Right atrium auricular region (tissue), 2 donors: ENCODE results near the gene COL11A2. TPM values are rescaled to one million over a fixed set of nuclear protein-coding genes. Genes with fewer than 3 reads are reported as not detected.
A peak's percentile ranks its signal among the peaks of the same experiment; 100 is the strongest.
"Not testable (repeated sequence)": the region's sequence is repeated elsewhere in the genome, so short reads cannot be mapped to it uniquely, and the experiment has no call there.

Source experiments
- DNase-seq: peaks from one replicate; pipeline ENCODE4 v3.0.0-alpha.2; 2019; ENCODE audit warnings: low spot score
- H3K27ac ChIP-seq, 2 donors: fragments of 200-600 bp; sonication (generic); 1 replicate in 1 of 2; 2 replicates in 1 of 2; pipeline ENCODE4 v1.5.1; 2016 to 2019
- H3K27me3 ChIP-seq, 2 donors: fragments of 200-600 bp; sonication (generic); one replicate each; pipeline versions ENCODE4 v1.5.1 to v1.6.0; 2017 to 2019
- H3K36me3 ChIP-seq: fragments of 200-600 bp; sonication (generic); one replicate; pipeline ENCODE4 v1.5.1; 2016
- H3K4me1 ChIP-seq, 2 donors: fragments of 200-600 bp; sonication (generic); one replicate each; pipeline versions ENCODE4 v1.5.1 to v1.6.0; 2017 to 2019
- H3K4me3 ChIP-seq, 2 donors: fragments of 200-600 bp; sonication (generic); 1 replicate in 1 of 2; 2 replicates in 1 of 2; pipeline ENCODE4 v1.5.1; 2017 to 2019; ENCODE audit warnings: mild to moderate bottlenecking in 1 of 2, moderate library complexity in 1 of 2
- H3K9me3 ChIP-seq, 2 donors: fragments of 200-600 bp; sonication (generic); one replicate each; pipeline ENCODE4 v1.5.1; 2019
- total RNA-seq, 2 donors: library from RNA; depleted of rRNA; stranded (reverse); fragments of >200 nt; gene quantifications; one replicate each; pipeline ENCODE4 v1.1.0, GENCODE V29; 2016
- TF ChIP-seq, protein P1 (sequence below), 2 donors: fragments of 200-600 bp; sonication (generic); IDR thresholded peaks; one replicate each; pipeline ENCODE4 v1.5.1; 2019; ENCODE audit warnings: antibody characterized with exemption in 2 of 2

COL11A2 gene
- 1 to 10 TPM in 1 of 2 donors, under 1 TPM in 1; 0.63 to 1.5 TPM for total RNA-seq

GRCh38 chr6:33192105-33192646 is at the start of gene COL11A2:
Gene COL11A2 (minus strand): TSS chr6:33192467. CDS start chr6:33192240, 227 bp downstream.
- peak within 1 kb of the TSS; percentile 18 to 49 for H3K4me3 ChIP-seq
- peak within 1 kb of the TSS; percentile 25 to 31 for H3K27ac ChIP-seq
- H3K4me1 ChIP-seq, result peaks cover 0 to 26% of the 10 kb centered on the region in 2 donors
- peaks cover 26% of the 10 kb centered on the region for H3K36me3 ChIP-seq
- no peaks in the 10 kb centered on the region for H3K27me3 ChIP-seq
- TF ChIP-seq, protein P1, sequence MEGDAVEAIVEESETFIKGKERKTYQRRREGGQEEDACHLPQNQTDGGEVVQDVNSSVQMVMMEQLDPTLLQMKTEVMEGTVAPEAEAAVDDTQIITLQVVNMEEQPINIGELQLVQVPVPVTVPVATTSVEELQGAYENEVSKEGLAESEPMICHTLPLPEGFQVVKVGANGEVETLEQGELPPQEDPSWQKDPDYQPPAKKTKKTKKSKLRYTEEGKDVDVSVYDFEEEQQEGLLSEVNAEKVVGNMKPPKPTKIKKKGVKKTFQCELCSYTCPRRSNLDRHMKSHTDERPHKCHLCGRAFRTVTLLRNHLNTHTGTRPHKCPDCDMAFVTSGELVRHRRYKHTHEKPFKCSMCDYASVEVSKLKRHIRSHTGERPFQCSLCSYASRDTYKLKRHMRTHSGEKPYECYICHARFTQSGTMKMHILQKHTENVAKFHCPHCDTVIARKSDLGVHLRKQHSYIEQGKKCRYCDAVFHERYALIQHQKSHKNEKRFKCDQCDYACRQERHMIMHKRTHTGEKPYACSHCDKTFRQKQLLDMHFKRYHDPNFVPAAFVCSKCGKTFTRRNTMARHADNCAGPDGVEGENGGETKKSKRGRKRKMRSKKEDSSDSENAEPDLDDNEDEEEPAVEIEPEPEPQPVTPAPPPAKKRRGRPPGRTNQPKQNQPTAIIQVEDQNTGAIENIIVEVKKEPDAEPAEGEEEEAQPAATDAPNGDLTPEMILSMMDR (IDR thresholded peaks at IDR 0.05), result no peak
- H3K9me3 ChIP-seq, result no peaks in the 10 kb centered on the region
- no peak for DNase-seq

GRCh38 chr6:33241968-33242367 is 49.7 kb upstream of the COL11A2 start:
- TF ChIP-seq, protein P1 (IDR thresholded peaks at IDR 0.05), result no peak
- Histone ChIP-seq H3K27me3 (no peaks in the 10 kb centered on the region), H3K4me1 (no peaks in the 10 kb centered on the region), H3K36me3 (no peaks in the 10 kb centered on the region), H3K27ac (no peak overlapping the region), H3K9me3 (no peaks in the 10 kb centered on the region), H3K4me3 (no peak overlapping the region)
- DNase-seq, result no peak

GRCh38 chr6:33237741-33238140 is 45.5 kb upstream of the COL11A2 start:
- Histone ChIP-seq H3K4me3 (no peak overlapping the region), H3K36me3 (no peaks in the 10 kb centered on the region), H3K27ac (no peak overlapping the region), H3K27me3 (no peaks in the 10 kb centered on the region), H3K9me3 (no peaks in the 10 kb centered on the region), H3K4me1 (no peaks in the 10 kb centered on the region)
- DNase-seq, result no peak
- TF ChIP-seq, protein P1 (IDR thresholded peaks at IDR 0.05), result no peak

DNA sequence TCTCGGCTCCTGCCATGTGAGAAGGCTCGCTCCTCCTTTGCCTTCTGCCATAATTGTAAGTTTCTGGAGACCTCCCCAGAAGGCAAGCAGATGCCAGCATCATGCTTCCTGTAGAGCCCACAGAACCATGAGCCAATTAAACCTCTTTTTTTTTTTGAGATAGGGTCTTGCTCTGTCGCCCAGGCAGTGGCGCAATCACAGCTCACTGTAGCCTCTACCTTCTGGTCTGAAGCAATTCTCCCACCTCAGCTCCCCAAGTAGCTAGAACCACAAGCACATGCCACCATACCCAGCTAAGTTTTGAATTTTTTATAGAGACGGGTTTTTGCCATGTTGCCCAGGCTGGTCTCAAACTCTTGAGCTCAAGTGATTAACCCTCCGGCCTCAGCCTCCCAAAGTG is 44.6 kb upstream of the COL11A2 start:
- DNase-seq, result no peak
- Histone ChIP-seq H3K27ac (no peak overlapping the region), H3K4me3 (no peak overlapping the region), H3K36me3 (no peaks in the 10 kb centered on the region), H3K4me1 (no peaks in the 10 kb centered on the region), H3K27me3 (no peaks in the 10 kb centered on the region), H3K9me3 (no peaks in the 10 kb centered on the region)
- TF ChIP-seq, protein P1 (IDR thresholded peaks at IDR 0.05), result no peak

DNA sequence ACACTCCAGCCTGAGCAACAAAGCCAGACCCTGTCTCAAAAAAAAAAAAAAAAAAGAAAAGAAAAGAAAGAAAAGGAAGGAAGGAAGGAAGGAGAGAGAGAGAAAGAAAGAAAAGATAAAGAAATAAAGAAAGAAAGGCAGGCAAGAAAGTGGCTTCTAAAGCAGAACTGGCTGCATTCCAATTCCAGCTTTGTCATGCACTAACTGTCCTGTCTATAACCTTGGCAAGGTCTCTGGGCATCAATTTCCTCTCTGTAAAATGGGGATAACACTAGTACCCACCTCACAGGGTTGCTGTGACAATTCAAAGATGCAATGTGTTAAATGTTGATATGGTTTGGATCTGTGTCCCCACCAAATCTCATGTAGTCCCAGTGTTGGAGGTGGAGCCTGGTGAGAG is 44.1 kb upstream of the COL11A2 start:
- Histone ChIP-seq H3K4me3 (no peak overlapping the region), H3K27ac (no peak overlapping the region), H3K27me3 (no peaks in the 10 kb centered on the region), H3K36me3 (no peaks in the 10 kb centered on the region), H3K9me3 (no peaks in the 10 kb centered on the region), H3K4me1 (no peaks in the 10 kb centered on the region)
- no peak for DNase-seq
- TF ChIP-seq, protein P1 (IDR thresholded peaks at IDR 0.05), result no peak

DNA sequence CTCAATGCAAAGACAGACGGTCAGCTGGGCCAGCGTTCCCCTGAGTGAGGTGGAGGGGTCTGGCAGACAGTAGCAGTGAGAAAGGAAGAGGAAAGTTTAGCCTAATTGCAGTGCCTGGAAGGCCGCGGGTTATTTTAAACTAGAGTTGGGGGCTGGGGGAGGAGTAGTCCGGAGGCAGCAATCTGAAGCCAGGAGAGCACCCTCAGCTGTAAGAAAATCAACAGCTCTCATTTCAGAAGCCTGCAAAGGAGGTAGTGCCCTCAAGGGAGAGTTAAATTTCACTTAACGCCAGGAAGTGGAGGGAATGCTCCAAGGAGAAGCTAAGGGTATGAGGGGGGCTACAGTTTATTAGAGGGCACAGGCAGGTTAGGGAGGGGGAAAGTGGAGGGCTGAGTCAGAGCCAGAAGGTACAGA is 43.0 kb upstream of the COL11A2 start:
- Histone ChIP-seq H3K27ac (no peak overlapping the region), H3K36me3 (no peaks in the 10 kb centered on the region), H3K27me3 (no peaks in the 10 kb centered on the region), H3K9me3 (no peaks in the 10 kb centered on the region), H3K4me1 (no peaks in the 10 kb centered on the region), H3K4me3 (no peak overlapping the region)
- TF ChIP-seq, protein P1 (IDR thresholded peaks at IDR 0.05), result no peak
- no peak for DNase-seq

DNA sequence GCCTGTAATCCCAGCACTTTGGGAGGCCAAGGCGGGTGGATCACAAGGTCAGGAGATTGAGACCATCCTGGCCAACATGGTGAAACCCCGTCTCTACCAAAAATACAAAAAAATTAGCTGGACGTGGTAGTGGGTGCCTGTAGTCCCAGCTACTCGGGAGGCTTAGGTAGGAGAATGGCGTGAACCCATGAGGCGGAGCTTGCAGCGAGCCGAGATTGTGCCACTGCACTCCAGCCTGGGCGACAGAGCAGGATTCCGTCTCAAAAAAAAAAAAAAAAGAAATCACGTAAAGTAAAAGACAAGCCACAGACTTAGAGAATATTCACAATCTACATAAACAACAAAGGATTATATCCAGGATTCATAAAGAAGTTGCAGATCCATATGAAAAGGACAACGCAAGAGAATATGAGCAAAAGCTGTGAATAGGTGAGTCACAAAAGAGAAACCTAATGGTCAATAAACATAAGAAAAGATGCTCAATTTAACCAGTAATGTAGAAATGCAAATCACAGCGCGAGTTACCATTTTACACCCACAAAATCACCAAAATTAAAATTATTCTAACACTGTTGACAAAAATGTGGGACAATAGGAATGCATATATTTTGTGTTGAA is 34.3 kb upstream of the COL11A2 start:
- not testable (repeated sequence) for DNase-seq, H3K4me1 ChIP-seq, H3K27me3 ChIP-seq, H3K36me3 ChIP-seq, H3K4me3 ChIP-seq, H3K9me3 ChIP-seq, H3K27ac ChIP-seq
